GM10847 (cell line): ENCODE data around the gene DLX6.

Experiments
- POLR2A ChIP-seq: IDR thresholded peaks from 2 replicates; pipeline ENCODE4 v1.6.1; 2011; ENCODE audit not compliant: insufficient read length; ENCODE audit errors: extremely low read depth

DLX6 gene

GRCh38 chr7:97022491-97023306, 17.3 kb downstream of the DLX6 start:
- TF ChIP-seq POLR2A = no peak

- TF ChIP-seq POLR2A = no peak
Measured at GRCh38 chr7:97024209-97025129, 19.1 kb downstream of the DLX6 start, which contains the start of gene DLX5. TSS of gene DLX5 (minus strand) at chr7:97024831. CDS start at chr7:97024623, 208 bp downstream.

GRCh38 chr7:97025130-97025499, 19.8 kb downstream of the DLX6 start:
- no peak for TF ChIP-seq POLR2A

- TF ChIP-seq POLR2A = no peak
Measured at GRCh38 chr7:97025983-97026714, 20.8 kb downstream of the DLX6 start.

GRCh38 chr7:97026715-97027426, 21.5 kb downstream of the DLX6 start:
- TF ChIP-seq POLR2A = no peak

GRCh38 chr7:97027427-97028234, 22.3 kb downstream of the DLX6 start:
- TF ChIP-seq POLR2A = no peak

- TF ChIP-seq POLR2A = no peak
Measured at GRCh38 chr7:97039374-97040065, 34.2 kb downstream of the DLX6 start.

- no peak for TF ChIP-seq POLR2A
Measured at GRCh38 chr7:97043281-97043680, 37.9 kb downstream of the DLX6 start.
